GM19463 (cell line): Measurements from ENCODE around the gene DSTN.
"Not testable (repeated sequence)": the region's sequence is repeated elsewhere in the genome, so short reads cannot be mapped to it uniquely, and the experiment has no call there.

Experiments used
- ATAC-seq: cut with Tn5 transposase; IDR thresholded peaks from one replicate; pipeline ENCODE4 v1.9.1; 2021; ENCODE audit warnings: mild to moderate bottlenecking, moderate library complexity; ENCODE audit not compliant: unreplicated experiment

DSTN gene

DNA sequence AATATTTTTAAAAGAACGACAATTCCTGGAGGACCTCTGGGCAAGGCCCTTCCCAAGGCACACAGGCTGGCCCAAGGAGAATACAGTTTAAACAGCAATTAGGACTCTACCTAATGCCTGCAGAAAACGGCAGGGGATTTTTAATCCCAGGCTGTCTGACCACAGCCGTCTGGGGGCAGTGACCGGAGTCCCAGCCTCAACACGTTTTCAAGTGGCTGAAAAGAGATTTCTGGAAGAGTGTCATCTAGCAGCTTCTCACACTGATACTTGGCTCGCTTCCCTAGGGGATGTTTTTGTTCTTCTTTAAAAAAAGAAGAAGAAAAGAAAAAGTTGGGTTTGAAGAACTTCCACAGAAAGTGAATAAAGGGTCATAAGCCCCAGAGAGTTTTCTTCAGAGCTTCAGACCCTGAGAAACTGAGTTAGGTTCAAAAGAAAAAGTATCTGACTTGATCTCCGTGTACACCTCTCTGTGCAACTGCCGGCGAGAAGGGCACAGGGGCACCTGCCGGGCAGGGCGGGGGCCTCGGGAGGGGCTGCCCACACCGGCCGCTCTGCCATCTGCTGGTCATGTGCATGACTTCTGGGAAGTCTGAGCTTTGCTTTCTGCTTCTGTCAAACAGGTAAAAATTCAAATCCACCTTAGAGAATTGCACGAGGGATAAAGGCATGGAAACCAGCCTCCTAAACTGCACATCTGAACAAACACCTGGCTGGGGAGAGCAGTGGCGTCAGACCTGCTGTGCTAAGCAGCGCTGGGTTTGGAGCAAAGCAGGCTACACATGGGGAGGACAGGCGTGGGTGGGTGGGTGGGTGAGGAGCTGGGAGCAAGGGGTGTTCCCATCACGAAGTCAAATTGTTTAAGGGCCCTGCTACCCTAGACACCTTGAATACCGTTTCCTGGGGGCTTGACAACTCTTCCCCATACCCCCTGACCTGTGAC is 79.2 kb downstream of the DSTN start:
- ATAC-seq = no peak

DNA sequence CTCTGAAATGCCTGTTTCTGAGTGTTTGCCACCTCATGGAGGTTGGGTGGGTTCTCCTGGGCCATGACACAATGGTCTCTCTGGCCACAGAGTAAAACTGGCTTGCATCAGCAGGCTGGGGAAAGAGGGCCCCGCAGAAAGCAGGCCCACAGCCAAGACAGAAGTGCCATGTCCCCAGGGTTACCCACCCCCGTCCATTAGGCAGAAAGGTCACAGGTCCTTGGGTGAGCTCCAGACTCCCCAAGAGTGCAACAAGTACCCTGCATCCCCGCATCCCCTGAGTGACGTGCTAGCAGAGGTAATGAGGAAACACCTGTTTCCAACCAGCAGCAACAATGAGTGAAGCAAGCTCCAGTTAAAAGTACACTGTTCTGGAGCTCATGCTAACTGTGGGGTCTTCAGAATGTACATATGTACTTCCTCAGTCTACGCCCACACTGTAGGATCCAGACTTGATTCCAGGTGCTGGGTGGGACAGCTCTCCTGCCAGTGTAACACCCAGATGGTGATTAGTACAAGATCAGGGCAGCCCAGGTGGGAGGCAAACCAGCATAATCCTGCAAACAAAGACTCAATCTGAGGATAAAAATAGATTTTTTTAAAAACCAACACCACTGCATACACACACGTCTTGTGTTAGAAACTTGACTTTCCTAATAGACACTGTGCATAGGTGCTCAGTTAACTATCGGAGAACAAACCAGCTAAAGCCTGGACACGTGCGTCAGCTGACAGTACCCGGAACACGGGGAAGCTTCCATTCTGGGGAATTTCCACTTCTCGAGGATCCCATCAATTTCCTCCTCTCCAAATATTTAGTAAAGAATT is 80.6 kb downstream of the DSTN start:
- ATAC-seq = no peak

DNA sequence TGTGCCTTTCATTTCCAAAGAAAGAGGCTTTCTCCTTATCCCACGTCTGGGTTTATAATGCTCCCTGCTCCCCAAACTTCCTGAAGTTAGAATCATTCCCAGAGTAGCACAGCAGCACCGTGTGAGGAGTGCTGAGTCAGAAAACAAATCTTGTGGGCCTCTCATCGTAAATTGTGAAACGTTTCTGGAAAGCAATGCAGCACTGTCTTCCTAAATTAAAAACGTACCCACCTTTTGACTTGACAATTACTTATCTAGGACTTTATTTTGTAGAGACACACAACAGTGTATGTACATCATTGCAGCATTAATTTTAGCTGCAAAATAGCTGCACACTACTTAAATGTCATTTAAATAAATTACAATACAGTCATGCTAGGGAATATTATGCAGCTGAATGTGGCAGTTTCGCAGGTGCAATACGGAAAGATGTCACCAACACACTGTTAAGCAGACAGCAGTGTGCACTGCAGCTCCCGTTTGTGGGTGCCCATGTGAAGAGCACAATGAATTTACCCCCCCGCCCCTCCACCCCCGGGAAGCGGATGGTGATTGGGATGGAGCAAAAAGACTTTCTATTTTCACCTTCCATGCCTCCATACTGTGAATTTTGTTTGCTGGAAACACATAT is 81.4 kb downstream of the DSTN start:
- ATAC-seq = no peak

DNA sequence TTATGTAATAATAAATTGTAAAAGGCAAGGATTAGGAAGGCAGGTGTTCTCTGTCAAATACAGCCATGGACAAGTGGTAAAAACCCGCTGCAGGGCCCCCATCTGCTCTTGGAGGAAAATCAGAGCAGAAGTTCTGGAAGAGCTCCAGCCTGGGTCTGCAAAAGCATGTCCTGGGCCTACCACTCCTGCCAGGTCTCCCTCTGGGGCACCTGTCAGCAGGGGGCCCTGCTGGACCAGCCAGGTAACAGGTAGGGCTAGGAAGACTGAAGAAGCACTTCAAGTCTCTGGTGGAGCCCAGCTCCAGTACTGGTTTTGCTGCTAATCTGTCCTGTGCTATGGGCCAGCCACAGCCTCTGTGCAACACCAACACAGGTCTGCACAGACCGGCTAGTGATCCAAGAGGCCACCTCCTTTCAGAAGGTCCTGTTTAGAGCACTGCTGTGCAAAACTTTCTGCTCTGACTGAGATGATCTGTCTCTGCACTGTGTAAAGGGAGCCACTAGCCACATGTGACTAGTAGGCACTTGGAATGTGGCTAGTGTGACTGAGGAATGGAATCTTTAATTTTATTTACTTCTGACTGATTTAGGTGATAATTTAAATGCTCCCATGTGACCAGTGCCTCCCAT is 82.0 kb downstream of the DSTN start:
- no peak for ATAC-seq

DNA sequence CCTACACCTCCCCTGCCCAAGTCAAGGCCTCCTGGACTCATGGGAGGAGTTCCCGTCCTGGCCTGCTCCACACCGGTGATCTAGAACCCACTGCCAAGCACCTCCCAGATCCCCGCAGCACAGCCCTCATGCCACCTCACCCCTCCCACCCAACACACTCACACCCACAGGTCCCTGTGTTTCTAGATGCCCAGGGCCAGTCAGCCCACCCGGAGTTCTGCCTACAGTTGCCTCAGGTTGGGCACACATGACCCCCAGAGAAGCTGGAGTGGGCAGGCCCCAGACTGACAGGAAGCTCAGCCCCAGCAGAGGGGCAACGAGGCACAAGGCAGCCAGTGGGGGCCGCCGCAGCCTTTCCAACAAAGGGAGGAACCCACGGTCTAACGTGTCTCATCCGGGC is 82.5 kb downstream of the DSTN start:
- no peak for ATAC-seq

DNA sequence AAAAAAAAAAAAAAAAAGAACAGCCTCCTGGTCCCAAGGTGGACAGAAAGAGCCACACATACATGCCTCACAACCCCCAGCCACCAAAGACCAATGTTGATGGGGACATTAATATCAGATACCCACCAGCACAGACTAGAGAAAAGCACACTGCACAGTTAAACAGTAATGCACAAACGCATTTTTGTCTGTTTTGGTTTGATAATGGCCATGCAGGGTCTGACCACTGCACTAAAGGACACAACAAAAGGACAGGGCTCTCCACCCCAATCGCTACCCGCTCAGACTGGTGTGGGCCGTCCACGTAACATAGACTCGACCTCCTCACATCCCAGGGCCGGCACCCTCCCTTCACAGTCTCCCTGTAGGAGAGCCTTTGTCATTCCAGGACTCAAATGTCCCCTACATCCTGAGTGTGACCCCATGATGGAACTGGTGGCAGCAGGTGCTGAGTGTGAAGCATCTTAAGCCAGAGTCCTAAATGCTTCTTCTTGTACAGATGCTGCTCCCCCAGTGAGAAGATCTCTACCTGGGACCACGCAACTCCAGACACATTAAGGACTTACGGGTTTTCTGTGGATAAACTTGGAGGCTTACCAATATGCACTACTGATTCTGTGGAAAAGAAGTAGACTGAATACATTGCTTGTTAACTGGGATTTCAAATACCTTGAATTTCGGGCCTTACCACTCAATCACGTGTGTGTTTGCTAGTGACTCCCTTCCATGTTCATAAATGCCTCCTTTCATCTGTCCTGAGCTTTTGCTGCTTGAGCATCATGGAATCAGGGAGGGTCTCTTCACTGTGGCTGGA is 84.2 kb downstream of the DSTN start:
- ATAC-seq = no peak

DNA sequence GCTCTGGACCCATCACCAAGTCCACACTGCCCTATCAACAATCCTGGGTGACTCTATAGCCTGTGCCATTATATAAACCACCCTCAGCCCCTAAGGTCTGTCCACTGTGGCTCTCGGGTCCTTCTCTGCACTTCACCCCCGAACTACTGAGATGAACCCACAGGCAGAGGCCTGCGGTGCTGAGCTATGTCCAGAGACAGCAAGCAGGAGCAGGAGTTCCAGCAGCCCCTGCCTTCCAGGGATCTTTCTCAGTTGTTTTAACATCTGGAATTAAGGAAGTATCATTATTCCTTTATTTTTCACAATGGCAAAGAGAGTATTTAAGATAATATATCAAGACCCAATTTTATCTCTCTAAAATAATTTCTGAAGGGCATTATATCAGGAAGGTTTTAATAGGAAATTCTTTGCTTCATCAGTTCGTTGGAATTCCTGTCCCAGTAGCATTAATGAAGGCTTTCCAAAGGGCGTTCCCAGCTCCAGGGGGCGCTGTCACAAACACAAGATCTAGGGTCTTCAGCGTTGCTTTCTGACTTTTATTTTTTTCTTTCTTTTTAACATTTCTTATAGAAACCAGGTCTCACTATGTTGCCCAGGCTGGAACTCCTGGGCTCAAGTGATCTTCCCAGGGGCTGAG is 84.9 kb downstream of the DSTN start:
- ATAC-seq = no peak

DNA sequence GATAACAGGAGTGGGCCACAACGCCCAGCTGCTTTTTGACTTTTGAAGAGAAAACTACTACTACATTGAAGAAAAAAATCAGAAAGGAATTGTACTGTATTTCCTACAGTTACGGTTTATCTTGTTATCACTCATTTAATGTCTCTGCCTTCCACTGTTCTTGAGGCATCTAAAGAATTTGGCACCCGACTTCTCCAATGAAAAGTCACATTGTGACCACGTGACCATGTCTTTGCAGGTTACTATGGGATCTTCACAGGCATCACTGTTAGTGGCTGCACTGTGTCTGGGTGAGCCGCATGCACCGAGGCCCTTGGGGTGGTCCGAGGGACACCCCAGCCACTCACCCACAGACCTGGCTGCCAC is 85.4 kb downstream of the DSTN start:
- ATAC-seq = no peak

DNA sequence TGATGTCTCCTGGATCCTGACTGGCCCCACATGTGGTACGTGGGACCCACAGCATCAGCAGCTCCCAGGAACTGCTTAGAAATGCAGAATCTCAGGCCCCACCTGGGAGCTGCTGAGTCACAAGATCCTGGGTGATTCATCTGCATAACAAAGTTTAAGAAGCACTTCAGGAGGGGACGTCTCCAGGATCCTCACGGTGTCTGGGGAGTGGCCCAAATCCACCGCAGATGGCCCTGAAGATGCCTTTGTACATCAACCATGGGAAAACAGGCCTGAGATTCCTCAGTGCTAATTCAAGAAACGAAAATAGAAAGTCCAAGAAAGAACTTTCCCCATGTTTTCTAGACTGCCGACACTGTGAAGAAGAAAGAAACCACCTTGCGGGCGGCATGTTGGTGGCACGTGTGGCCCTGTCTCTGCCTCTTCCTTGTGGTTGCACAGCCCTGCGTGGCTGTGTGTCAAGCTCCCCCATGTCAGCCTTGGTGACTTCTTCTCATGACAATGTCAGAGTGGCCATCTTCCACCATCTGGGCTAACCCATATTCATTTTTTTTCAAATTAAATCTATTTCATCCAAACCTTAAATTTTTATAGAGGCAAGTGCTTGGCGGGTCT is 86.1 kb downstream of the DSTN start:
- ATAC-seq = no peak

DNA sequence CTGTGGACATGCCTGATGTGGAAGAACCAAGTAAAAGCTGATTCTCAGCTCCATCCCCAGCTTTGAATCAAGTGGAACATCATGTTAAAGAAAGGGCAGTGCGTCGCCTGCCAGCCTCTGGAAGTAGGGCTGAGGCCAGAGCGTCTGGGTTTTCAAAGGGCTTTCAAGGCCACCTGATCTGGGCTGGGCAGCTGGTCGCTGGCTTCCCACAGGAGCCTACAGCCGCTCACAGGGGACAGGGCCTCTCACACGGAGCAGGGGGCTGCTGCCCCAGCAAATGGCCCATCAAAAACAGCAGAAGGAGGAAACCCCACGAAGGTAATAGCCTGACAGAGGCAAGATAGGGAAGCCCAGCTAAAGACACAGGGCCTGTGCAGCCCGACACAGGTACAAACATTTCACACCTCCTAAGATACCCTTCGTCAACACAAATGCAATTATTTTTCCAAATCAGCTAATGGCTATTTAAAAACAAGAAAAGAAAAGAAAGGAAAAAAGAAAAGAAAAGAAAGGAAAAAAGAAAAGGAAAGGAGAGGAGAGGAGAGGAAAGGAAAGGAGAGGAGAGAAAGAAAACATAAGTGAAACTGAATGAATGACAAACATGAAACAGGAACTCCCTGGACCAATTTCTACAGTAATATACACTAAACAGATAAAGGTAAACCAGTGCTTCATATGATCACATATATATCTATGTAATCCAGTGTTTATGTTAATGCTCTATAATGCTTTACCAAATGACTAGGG is 87.4 kb downstream of the DSTN start:
- ATAC-seq = no peak

DNA sequence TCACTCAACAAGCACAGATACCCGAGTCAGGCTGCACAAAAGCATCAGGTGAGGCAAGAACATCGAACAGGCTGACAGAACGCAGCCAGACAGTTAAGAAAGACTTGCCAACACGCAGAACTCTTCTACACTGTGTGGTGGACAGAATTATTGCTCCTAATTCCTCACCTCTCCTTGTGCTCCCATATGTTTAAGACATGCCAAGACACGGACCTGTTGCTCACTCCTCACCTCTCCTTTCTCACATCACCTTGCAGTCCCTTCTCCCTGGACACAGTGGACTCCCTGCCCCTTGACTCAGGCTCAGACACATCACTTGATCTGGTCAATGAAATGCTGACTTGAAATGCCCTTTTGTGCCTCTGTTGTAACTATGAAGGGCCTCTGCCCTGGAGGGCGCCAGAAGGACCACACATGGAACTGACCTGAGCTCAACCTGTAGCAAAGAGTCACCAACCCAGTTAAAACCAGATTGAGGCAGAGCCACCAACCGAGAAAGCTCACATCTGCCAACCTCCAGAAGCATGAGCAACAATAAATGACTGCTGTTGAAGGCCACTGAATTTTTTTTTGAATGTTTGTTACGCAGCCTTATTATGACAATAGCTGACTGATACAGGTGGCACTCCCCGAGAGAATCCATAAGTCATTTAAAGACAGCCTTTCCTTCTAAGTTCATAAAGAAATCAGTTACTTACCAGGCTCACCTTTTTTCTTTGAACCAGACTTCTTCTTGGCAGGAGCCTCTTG is 88.2 kb downstream of the DSTN start:
- ATAC-seq = no peak

DNA sequence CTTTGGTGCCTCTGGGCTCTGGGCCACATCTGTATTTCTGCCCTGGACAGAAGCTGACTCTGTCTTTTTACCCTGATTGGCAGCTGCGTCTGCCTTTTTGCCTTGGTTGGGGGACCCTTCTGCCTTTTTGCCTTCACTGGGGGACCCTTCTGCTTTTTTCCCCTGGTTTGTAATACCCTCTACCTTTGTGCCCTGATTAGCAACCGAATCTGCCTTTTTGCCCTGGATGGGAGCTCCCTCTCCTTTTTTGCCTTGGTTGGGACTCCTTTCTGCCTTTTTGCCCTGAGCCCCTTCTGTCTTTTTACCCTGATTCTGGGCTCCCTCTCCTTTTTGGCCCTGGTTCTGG is 88.7 kb downstream of the DSTN start:
- no peak for ATAC-seq

DNA sequence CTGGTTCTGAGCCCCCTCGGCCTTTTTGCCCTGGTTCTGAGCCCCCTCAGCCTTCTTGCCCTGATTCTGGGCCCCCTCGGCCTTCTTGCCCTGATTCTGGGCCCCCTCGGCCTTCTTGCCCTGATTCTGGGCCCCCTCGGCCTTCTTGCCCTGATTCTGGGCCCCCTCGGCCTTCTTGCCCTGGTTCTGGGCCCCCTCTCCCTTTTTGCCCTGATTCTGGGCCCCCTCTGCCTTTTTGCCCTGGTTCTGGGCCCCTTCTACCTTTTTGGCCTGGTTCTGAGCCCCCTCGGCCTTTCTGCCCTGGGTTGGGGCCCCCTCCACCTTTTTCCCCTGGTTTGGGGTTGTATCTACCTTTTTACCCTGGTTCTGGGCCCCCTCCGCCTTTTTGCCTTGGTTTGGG is 89.5 kb downstream of the DSTN start:
- not testable (repeated sequence) for ATAC-seq
